Adrenal gland (tissue), 12 donors: ENCODE measurements around the gene CRADD. TPM values are rescaled to one million over a fixed set of nuclear protein-coding genes. Genes with fewer than 3 reads are reported as not detected.

ENCODE experiments used
- DNase-seq, 7 donors: peaks; one replicate each; pipeline ENCODE4 v3.0.0-alpha.2; 2019 to 2020
- H3K27ac ChIP-seq, 5 donors: fragments of 200-600 bp; sonication (generic) in 4 of 5; 1 replicate in 3 of 5; 2 replicates in 2 of 5; pipeline versions ENCODE4 v1.5.1 to v1.8.0; 2016 to 2020; ENCODE audit warnings: mild to moderate bottlenecking in 1 of 5
- H3K27me3 ChIP-seq: fragments of 200-600 bp; 2 replicates; pipeline ENCODE4 v1.8.0; 2021
- H3K36me3 ChIP-seq, 2 donors: fragments of 200-600 bp; replicated peaks in 1 of 2; 1 replicate in 1 of 2; 2 replicates in 1 of 2; pipeline versions ENCODE4 v1.5.1 to v1.8.0; 2018 to 2022
- H3K4me1 ChIP-seq, 2 donors: fragments of 200-600 bp; replicated peaks in 1 of 2; 1 replicate in 1 of 2; 2 replicates in 1 of 2; pipeline versions ENCODE4 v1.5.1 to v1.8.0; 2018 to 2021
- H3K4me3 ChIP-seq, 4 donors: fragments of 200-600 bp; sonication (generic) in 3 of 4; one replicate each; pipeline ENCODE4 v1.5.1; 2016 to 2018
- H3K9me3 ChIP-seq, 3 donors: fragments of 200-600 bp; sonication (generic) in 1 of 3; replicated peaks in 1 of 3; 1 replicate in 2 of 3; 2 replicates in 1 of 3; pipeline versions ENCODE4 v1.5.1 to v1.8.0; 2016 to 2021
- CTCF ChIP-seq, 6 experiments: fragments of 450-650 bp in 4 of 6; fragments of 200-600 bp in 2 of 6; sonication (generic) in 1 of 6; IDR thresholded peaks; 1 replicate in 5 of 6; 2 replicates in 1 of 6; pipeline versions ENCODE4 v1.5.1 to v1.8.0; 2016 to 2021; ENCODE audit warnings: antibody characterized with exemption in 6 of 6, mild to moderate bottlenecking in 2 of 6, moderate library complexity in 1 of 6
- POLR2A ChIP-seq, 2 donors: fragments of 450-650 bp; IDR thresholded peaks; one replicate each; pipeline ENCODE4 v1.6.1; 2017; ENCODE audit warnings: antibody characterized with exemption in 2 of 2, mild to moderate bottlenecking in 2 of 2, moderate library complexity in 1 of 2
- WGBS, 4 donors: extraction: QIAGEN DNeasy Blood & Tissue Kit in 2 of 4; methylation state at CpG; one replicate each; pipeline versions ENCODE4 v1.1.5 to v1.1.7; 2013 to 2017; 5-methylcytosine and 5-hydroxymethylcytosine counted together
- intact Hi-C, 2 donors: fragments of 100-400 bp; cut with DNase I; formaldehyde crosslinking; loops; one replicate each; pipeline versions ENCODE4 v1.14.1 to v1.15.0; 2022 to 2023
- polyA plus RNA-seq, 3 donors: library from polyadenylated mRNA; stranded (reverse); fragments of 200-250 nt in 2 of 3; fragments of 350-450 nt in 1 of 3; fragmentation: Illumina TruSeq in 1 of 3; extraction: RNeasy Lipid Tissue Mini Kit (QIAGEN cat#74804) in 1 of 3; gene quantifications; one replicate each; pipeline ENCODE4 v1.2.3, GENCODE V29; 2013 to 2014
- total RNA-seq, 9 donors: library from RNA; depleted of rRNA in 4 of 9; stranded (reverse); fragments of >200 nt in 4 of 9; fragments of 120-200 nt in 1 of 9; fragmentation: NEBNext Ultra II Directional in 1 of 9; extraction: Animal tissue kit (Norgen Biotek cat#: 25700) in 1 of 9; gene quantifications; one replicate each; pipeline versions ENCODE4 v1.1.0 to v1.2.4, GENCODE V29; 2013 to 2023
- donor health status: healthy with polysubstance abuse.
- donor health status: Bipolar disorder and iron deficiency.
- donor health status: DM: yes; HTN: yes; CAD: no.
- donor health status: DM: no; HTN: no; CAD: no.
- donor health status: DM: no; HTN: no; CAD: no.
- donor health status: DM: yes; HTN: yes; CAD: no.

CRADD gene
- total and polyA plus RNA-seq, 12 donors = 7.3 to 70.1 (median 35.8) TPM

- DNase-seq = no peak
- H3K27me3 ChIP-seq = no peaks in the 10 kb centered on the region
- H3K27ac ChIP-seq = peak overlapping the region in 2 of 5 donors; percentile 44 to 55
- no peak overlapping the region for H3K4me3 ChIP-seq
- intact Hi-C loops = no loop called here
- no peaks in the 10 kb centered on the region for H3K9me3 ChIP-seq
- whole genome bisulfite sequencing, 4 donors = 77 to 89% (median 84%) methylated on average over 11 of the region's 11 CpGs
- peaks cover 7 to 32% of the 10 kb centered on the region in 2 donors for H3K4me1 ChIP-seq
- H3K36me3 ChIP-seq = no peaks in the 10 kb centered on the region
- TF ChIP-seq POLR2A (IDR thresholded peaks at IDR 0.05) = no peak
- no peak for TF ChIP-seq CTCF (IDR thresholded peaks at IDR 0.05)
Measured at GRCh38 chr12:93824514-93825500, 147.6 kb downstream of the CRADD start.

DNA sequence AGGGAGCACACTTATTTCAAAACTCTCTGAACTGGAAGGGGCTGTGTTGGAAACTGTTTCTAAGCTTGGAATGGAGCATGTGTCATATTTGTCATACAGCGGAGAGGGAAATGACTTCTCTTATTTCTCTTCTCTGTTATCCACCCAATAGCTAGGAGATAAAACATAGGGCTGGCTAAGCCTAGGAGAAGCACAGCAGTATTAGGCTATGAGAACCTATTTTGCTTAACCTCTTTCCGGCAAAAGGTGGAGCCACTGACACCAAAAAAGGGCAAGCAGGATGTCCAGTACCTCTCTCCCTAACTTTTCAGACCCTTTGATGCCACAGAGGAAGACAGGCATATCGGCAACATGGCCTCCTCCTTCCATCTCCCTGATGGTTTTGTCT is 148.3 kb downstream of the CRADD start:
- Histone ChIP-seq H3K27me3 (no peaks in the 10 kb centered on the region), H3K36me3 (no peaks in the 10 kb centered on the region), H3K27ac (peak overlapping the region in 2 of 5 donors; percentile 24 to 55), H3K4me3 (no peak overlapping the region), H3K9me3 (no peaks in the 10 kb centered on the region), H3K4me1 (peaks cover 7 to 30% of the 10 kb centered on the region in 2 donors)
- DNase-seq = peak in 1 of 7 donors; percentile 46
- TF ChIP-seq CTCF (IDR thresholded peaks at IDR 0.05) (no peak), POLR2A (IDR thresholded peaks at IDR 0.05) (no peak)
- intact Hi-C loops = no loop called here
- WGBS, 4 donors = 69 to 78% (median 73%) methylated on average over 3 of the region's 3 CpGs

GRCh38 chr12:93825931-93826555 is 148.9 kb downstream of the CRADD start:
- H3K4me1 ChIP-seq = peaks cover 7 to 25% of the 10 kb centered on the region in 2 donors
- intact Hi-C loops = no loop called here
- H3K9me3 ChIP-seq = no peaks in the 10 kb centered on the region
- DNase-seq = no peak
- H3K4me3 ChIP-seq = no peak overlapping the region
- TF ChIP-seq POLR2A (IDR thresholded peaks at IDR 0.05) (no peak), CTCF (IDR thresholded peaks at IDR 0.05) (no peak)
- H3K36me3 ChIP-seq = no peaks in the 10 kb centered on the region
- 29 to 38% (median 32%) methylated on average over 6 of the region's 6 CpGs for WGBS, 4 donors
- H3K27ac ChIP-seq = peak overlapping the region in 2 of 5 donors; percentile 24 to 55
- H3K27me3 ChIP-seq = no peaks in the 10 kb centered on the region

GRCh38 chr12:93827179-93827578 is 150.0 kb downstream of the CRADD start:
- Histone ChIP-seq H3K36me3 (no peaks in the 10 kb centered on the region), H3K4me1 (peaks cover 7 to 24% of the 10 kb centered on the region in 2 donors), H3K9me3 (no peaks in the 10 kb centered on the region), H3K27ac (peak overlapping the region in 1 of 5 donors; percentile 55), H3K27me3 (no peaks in the 10 kb centered on the region), H3K4me3 (no peak overlapping the region)
- no peak for TF ChIP-seq CTCF (IDR thresholded peaks at IDR 0.05)
- no peak for TF ChIP-seq POLR2A (IDR thresholded peaks at IDR 0.05)
- 72 to 83% (median 80%) methylated on average over 6 of the region's 6 CpGs for WGBS, 4 donors
- no peak for DNase-seq
- intact Hi-C loops = no loop called here
